Spleen (tissue), 11 donors: Measurements from ENCODE around the gene ZNF184. TPM values are rescaled to one million over a fixed set of nuclear protein-coding genes. Genes with fewer than 3 reads are reported as not detected.

Experiments
- DNase-seq: peaks from one replicate; pipeline ENCODE4 v3.0.0-alpha.2; 2020
- H3K27ac ChIP-seq, 8 donors: fragments of 200-600 bp; sonication (generic) in 7 of 8; 1 replicate in 4 of 8; 2 replicates in 4 of 8; pipeline versions ENCODE4 v1.5.0 to v1.8.0; 2016 to 2021; ENCODE audit warnings: inconsistent platforms in 4 of 8, mild to moderate bottlenecking in 4 of 8, moderate library complexity in 1 of 8
- H3K27me3 ChIP-seq, 7 donors: fragments of 200-600 bp; sonication (generic) in 6 of 7; replicated peaks in 1 of 7; 1 replicate in 4 of 7; 2 replicates in 3 of 7; pipeline versions ENCODE4 v1.5.0 to v1.8.0; 2016 to 2021; ENCODE audit warnings: inconsistent platforms in 3 of 7, mild to moderate bottlenecking in 1 of 7
- H3K36me3 ChIP-seq, 6 donors: fragments of 200-600 bp; sonication (generic) in 5 of 6; 1 replicate in 4 of 6; 2 replicates in 2 of 6; pipeline versions ENCODE4 v1.5.0 to v1.8.0; 2016 to 2021; ENCODE audit warnings: inconsistent platforms in 2 of 6
- H3K4me1 ChIP-seq, 6 donors: fragments of 200-600 bp; sonication (generic) in 5 of 6; 1 replicate in 3 of 6; 2 replicates in 3 of 6; pipeline versions ENCODE4 v1.5.0 to v1.8.0; 2016 to 2021; ENCODE audit warnings: inconsistent platforms in 3 of 6
- H3K4me3 ChIP-seq, 8 donors: fragments of 200-600 bp; sonication (generic) in 7 of 8; 1 replicate in 4 of 8; 2 replicates in 4 of 8; pipeline versions ENCODE4 v1.5.0 to v1.8.0; 2016 to 2021; ENCODE audit warnings: inconsistent platforms in 4 of 8, mild to moderate bottlenecking in 4 of 8, moderate library complexity in 2 of 8
- H3K9me3 ChIP-seq, 8 donors: fragments of 200-600 bp; sonication (generic) in 7 of 8; 1 replicate in 4 of 8; 2 replicates in 4 of 8; pipeline versions ENCODE4 v1.5.0 to v1.8.0; 2016 to 2021; ENCODE audit warnings: inconsistent platforms in 4 of 8
- CTCF ChIP-seq, 11 experiments: fragments of 200-600 bp in 7 of 11; fragments of 450-650 bp in 4 of 11; sonication (generic) in 4 of 11; IDR thresholded peaks in 8 of 11; conservative IDR thresholded peaks in 3 of 11; 1 replicate in 7 of 11; 2 replicates in 4 of 11; pipeline versions ENCODE4 v1.4.0 to v1.8.0; 2016 to 2021; ENCODE audit warnings: antibody characterized with exemption in 11 of 11, inconsistent platforms in 4 of 11, mild to moderate bottlenecking in 1 of 11
- POLR2A ChIP-seq, 3 donors: fragments of 450-650 bp; IDR thresholded peaks; one replicate each; pipeline ENCODE4 v1.5.1; 2017; ENCODE audit warnings: antibody characterized with exemption in 3 of 3, mild to moderate bottlenecking in 1 of 3
- POLR2AphosphoS5 ChIP-seq, 3 donors: sonication (generic); formaldehyde crosslinking; IDR thresholded peaks; one replicate each; pipeline ENCODE4 v1.5.1; 2017; ENCODE audit warnings: antibody characterized with exemption in 3 of 3
- WGBS, 5 donors: extraction: QIAGEN DNeasy Blood & Tissue Kit in 3 of 5; methylation state at CpG; one replicate each; pipeline versions ENCODE4 v1.1.5 to v1.1.7; 2013 to 2018; 5-methylcytosine and 5-hydroxymethylcytosine counted together
- intact Hi-C: fragments of 100-400 bp; cut with DNase I; formaldehyde crosslinking; loops from one replicate; pipeline ENCODE4 v1.15.0; 2023; ENCODE audit warnings: low total_unique reads
- polyA plus RNA-seq, 3 donors: library from polyadenylated mRNA; stranded (reverse); fragments of 200-250 nt; gene quantifications; one replicate each; pipeline ENCODE4 v1.2.1, GENCODE V29; 2013
- small RNA-seq, 4 donors: library from RNA; depleted of rRNA; stranded (forward); fragments of <200 nt; gene quantifications; one replicate each; pipeline ENCODE3, GENCODE V24; 2016
- total RNA-seq, 7 donors: library from RNA; depleted of rRNA in 3 of 7; stranded (reverse); fragments of >200 nt in 3 of 7; fragmentation: NEBNext Ultra II Directional in 4 of 7; extraction: Animal tissue kit (Norgen Biotek cat#: 25700) in 4 of 7; gene quantifications; one replicate each; pipeline versions ENCODE4 v1.1.0 to v1.2.1, GENCODE V29; 2016 to 2021
- donor health status: healthy with polysubstance abuse.
- donor health status: DM: no; HTN: no; CAD: no; lungs with moderate emphysema.
- donor health status: DM: no; HTN: no; CAD: no.
- donor health status: Bipolar disorder and iron deficiency.
- donor health status: healthy.
- donor health status: DM: no; HTN: no; CAD: no.
- donor health status: DM: yes; HTN: yes; CAD: no.

ZNF184 gene
- total and polyA plus RNA-seq, 10 donors, result 2.2 to 11.2 (median 7.4) TPM

- WGBS, 5 donors, result 72 to 84% (median 75%) methylated on average over 8 of the region's 8 CpGs
- Histone ChIP-seq H3K4me3 (no peak overlapping the region), H3K27me3 (no peaks in the 10 kb centered on the region), H3K4me1 (no peaks in the 10 kb centered on the region), H3K27ac (no peak overlapping the region), H3K36me3 (peaks cover 0 to 1% (median 0%) of the 10 kb centered on the region in 6 donors), H3K9me3 (peaks cover 0 to 27% (median 17%) of the 10 kb centered on the region in 8 donors)
- intact Hi-C loops, result no loop called here
- TF ChIP-seq POLR2A (IDR thresholded peaks at IDR 0.05), result no peak
- no peak for TF ChIP-seq POLR2AphosphoS5 (IDR thresholded peaks at IDR 0.05)
- TF ChIP-seq CTCF (IDR thresholded peaks at IDR 0.05 in 8 of 11, conservative IDR thresholded peaks at IDR 0.05 in 3 of 11), result no peak
- DNase-seq, result no peak
Measured at GRCh38 chr6:27407153-27407814, 65.6 kb downstream of the ZNF184 start.

- no peak overlapping the region for H3K27ac ChIP-seq
- 73 to 89% (median 81%) methylated on average over 3 of the region's 3 CpGs for WGBS, 5 donors
- intact Hi-C loops, result no loop called here
Measured at GRCh38 chr6:27406085-27406484, 66.8 kb downstream of the ZNF184 start.

DNA sequence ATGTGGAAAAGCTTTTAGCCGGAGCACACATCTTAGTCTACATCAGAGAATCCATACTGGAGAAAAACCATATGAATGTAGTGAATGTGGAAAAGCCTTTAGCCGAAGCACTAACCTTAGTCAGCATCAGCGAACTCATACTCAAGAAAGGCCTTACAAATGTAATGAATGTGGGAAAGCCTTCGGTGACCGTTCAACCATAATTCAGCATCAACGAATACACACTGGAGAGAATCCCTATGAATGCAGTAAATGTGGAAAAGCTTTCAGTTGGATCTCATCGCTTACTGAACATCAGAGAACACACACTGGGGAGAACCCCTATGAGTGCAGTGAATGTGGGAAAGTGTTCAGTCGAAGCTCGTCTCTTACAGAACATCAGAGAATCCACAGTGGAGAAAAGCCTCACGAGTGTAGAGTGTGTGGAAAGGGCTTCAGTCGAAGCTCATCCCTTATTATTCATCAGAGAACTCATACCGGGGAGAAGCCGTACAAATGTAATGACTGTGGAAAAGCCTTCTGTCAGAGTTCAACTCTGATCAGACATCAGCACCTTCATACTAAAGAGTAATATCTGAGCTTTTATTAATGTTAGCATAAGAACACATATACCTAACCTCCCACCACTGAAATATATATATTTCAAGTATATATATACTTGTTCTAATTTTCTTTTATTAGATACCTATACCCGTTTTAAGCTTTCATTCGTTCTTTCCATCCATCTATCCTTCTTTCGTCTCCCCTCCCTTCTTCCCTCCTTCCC is 71.8 kb downstream of the ZNF184 start:
- H3K36me3 ChIP-seq, result peaks cover 3 to 55% (median 21%) of the 10 kb centered on the region in 6 donors
- no peak overlapping the region for H3K27ac ChIP-seq
- TF ChIP-seq CTCF (IDR thresholded peaks at IDR 0.05 in 8 of 11, conservative IDR thresholded peaks at IDR 0.05 in 3 of 11) (no peak), POLR2AphosphoS5 (IDR thresholded peaks at IDR 0.05) (no peak), POLR2A (IDR thresholded peaks at IDR 0.05) (no peak)
- intact Hi-C loops, result no loop called here
- H3K4me3 ChIP-seq, result no peak overlapping the region
- 91 to 96% (median 94%) methylated on average over 16 of the region's 16 CpGs for WGBS, 5 donors
- no peaks in the 10 kb centered on the region for H3K4me1 ChIP-seq
- no peaks in the 10 kb centered on the region for H3K27me3 ChIP-seq
- H3K9me3 ChIP-seq, result peaks cover 8 to 85% (median 60%) of the 10 kb centered on the region in 8 donors
- no peak for DNase-seq

More at GRCh38 chr6:27406085-27406484, 66.8 kb downstream of the ZNF184 start:
- Histone ChIP-seq H3K4me1 (no peaks in the 10 kb centered on the region), H3K4me3 (no peak overlapping the region), H3K9me3 (peaks cover 0 to 39% (median 29%) of the 10 kb centered on the region in 8 donors), H3K27me3 (no peaks in the 10 kb centered on the region), H3K36me3 (peaks cover 0 to 13% (median 5%) of the 10 kb centered on the region in 6 donors)
- TF ChIP-seq POLR2AphosphoS5 (IDR thresholded peaks at IDR 0.05) (no peak), CTCF (IDR thresholded peaks at IDR 0.05 in 8 of 11, conservative IDR thresholded peaks at IDR 0.05 in 3 of 11) (no peak), POLR2A (IDR thresholded peaks at IDR 0.05) (no peak)
- no peak for DNase-seq

Small RNA genes within 50 kb of the gene (small RNA-seq; reads per million reads assigned to genes)
- gene AL021918.1 (0 reads per million in 4 donors), gene AL021918.2 (0 reads per million in 4 donors), gene MCFD2P1 (0 reads per million in 4 donors)

Other genes starting within 250 kb of the ZNF184 start
- 1 to 10 TPM in 4 of 7 donors, under 1 TPM in 3; 0.46 to 6.0 (median 1.5) TPM for gene PRSS16, start 225.4 kb downstream of the ZNF184 start, total RNA-seq
- gene PRSS16, start 225.4 kb downstream of the ZNF184 start, polyA plus RNA-seq, result under 1 TPM; 0.09 to 0.96 (median 0.39) TPM
- gene POM121L2, start 160.8 kb downstream of the ZNF184 start, total RNA-seq, result not detected
- not detected for gene POM121L2, start 160.8 kb downstream of the ZNF184 start, polyA plus RNA-seq
- gene ZNF391, start 84.3 kb downstream of the ZNF184 start, total RNA-seq, result 1 to 10 TPM; 1.9 to 4.9 (median 2.9) TPM
- gene ZNF391, start 84.3 kb downstream of the ZNF184 start, polyA plus RNA-seq, result 1 to 10 TPM; 1.4 to 2.1 (median 1.5) TPM